ENCODE data around the gene NEMP1. TPM values are rescaled to one million over a fixed set of nuclear protein-coding genes. Genes with fewer than 3 reads are reported as not detected.
A peak's percentile ranks its signal among the peaks of the same experiment; 100 is the strongest.

NEMP1 gene
- total and polyA plus RNA-seq, 2 of the 13 experiments (the other 11 are each of a cell fraction or from before 2014, with no cell fraction given): 11.4 to 12.9 TPM

GRCh38 chr12:57127101-57127725 is 48.6 kb upstream of the NEMP1 start (continued):
- TF ChIP-seq ZNF33A (CRISPR knock-in tag; IDR thresholded peaks at IDR 0.05; ENCODE audit: borderline replicate concordance): no peak
- no peak for TF ChIP-seq ZNF251 (CRISPR knock-in tag; IDR thresholded peaks at IDR 0.05)
- TF ChIP-seq, protein P1, sequence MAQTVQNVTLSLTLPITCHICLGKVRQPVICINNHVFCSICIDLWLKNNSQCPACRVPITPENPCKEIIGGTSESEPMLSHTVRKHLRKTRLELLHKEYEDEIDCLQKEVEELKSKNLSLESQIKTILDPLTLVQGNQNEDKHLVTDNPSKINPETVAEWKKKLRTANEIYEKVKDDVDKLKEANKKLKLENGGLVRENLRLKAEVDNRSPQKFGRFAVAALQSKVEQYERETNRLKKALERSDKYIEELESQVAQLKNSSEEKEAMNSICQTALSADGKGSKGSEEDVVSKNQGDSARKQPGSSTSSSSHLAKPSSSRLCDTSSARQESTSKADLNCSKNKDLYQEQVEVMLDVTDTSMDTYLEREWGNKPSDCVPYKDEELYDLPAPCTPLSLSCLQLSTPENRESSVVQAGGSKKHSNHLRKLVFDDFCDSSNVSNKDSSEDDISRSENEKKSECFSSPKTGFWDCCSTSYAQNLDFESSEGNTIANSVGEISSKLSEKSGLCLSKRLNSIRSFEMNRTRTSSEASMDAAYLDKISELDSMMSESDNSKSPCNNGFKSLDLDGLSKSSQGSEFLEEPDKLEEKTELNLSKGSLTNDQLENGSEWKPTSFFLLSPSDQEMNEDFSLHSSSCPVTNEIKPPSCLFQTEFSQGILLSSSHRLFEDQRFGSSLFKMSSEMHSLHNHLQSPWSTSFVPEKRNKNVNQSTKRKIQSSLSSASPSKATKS (CRISPR knock-in tag; IDR thresholded peaks at IDR 0.05): no peak
- TF ChIP-seq ZNF782 (CRISPR knock-in tag; IDR thresholded peaks at IDR 0.05; ENCODE audit: borderline replicate concordance): no peak
- TF ChIP-seq, protein P2, sequence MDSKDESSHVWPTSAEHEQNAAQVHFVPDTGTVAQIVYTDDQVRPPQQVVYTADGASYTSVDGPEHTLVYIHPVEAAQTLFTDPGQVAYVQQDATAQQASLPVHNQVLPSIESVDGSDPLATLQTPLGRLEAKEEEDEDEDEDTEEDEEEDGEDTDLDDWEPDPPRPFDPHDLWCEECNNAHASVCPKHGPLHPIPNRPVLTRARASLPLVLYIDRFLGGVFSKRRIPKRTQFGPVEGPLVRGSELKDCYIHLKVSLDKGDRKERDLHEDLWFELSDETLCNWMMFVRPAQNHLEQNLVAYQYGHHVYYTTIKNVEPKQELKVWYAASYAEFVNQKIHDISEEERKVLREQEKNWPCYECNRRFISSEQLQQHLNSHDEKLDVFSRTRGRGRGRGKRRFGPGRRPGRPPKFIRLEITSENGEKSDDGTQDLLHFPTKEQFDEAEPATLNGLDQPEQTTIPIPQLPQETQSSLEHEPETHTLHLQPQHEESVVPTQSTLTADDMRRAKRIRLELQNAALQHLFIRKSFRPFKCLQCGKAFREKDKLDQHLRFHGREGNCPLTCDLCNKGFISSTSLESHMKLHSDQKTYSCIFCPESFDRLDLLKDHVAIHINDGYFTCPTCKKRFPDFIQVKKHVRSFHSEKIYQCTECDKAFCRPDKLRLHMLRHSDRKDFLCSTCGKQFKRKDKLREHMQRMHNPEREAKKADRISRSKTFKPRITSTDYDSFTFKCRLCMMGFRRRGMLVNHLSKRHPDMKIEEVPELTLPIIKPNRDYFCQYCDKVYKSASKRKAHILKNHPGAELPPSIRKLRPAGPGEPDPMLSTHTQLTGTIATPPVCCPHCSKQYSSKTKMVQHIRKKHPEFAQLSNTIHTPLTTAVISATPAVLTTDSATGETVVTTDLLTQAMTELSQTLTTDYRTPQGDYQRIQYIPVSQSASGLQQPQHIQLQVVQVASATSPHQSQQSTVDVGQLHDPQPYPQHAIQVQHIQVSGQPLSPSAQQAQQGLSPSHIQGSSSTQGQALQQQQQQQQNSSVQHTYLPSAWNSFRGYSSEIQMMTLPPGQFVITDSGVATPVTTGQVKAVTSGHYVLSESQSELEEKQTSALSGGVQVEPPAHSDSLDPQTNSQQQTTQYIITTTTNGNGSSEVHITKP (CRISPR knock-in tag; IDR thresholded peaks at IDR 0.05; ENCODE audit: low read depth): 0 out of 2 replicates have a peak, but pooled peaks have one; percentile 9
- no peak for TF ChIP-seq BRF2 (CRISPR knock-in tag; IDR thresholded peaks at IDR 0.05)
- no peak for TF ChIP-seq ZSCAN21 (CRISPR knock-in tag; IDR thresholded peaks at IDR 0.05; ENCODE audit: borderline replicate concordance)
- TF ChIP-seq SMC3 (IDR thresholded peaks at IDR 0.05; ENCODE audit: low read length): peak; percentile 48
- no peak for TF ChIP-seq HHEX (CRISPR knock-in tag; IDR thresholded peaks at IDR 0.05)
- TF ChIP-seq DZIP1 (CRISPR knock-in tag; IDR thresholded peaks at IDR 0.05): no peak
- no peak for TF ChIP-seq TMF1 (CRISPR knock-in tag; IDR thresholded peaks at IDR 0.05; ENCODE audit: low read depth)
- peak; percentile 54; the same call in 1 of the 2 replicates for TF ChIP-seq IRF2 (CRISPR knock-in tag; IDR thresholded peaks at IDR 0.05)
- TF ChIP-seq HOXD1 (CRISPR knock-in tag; IDR thresholded peaks at IDR 0.05): no peak
- no peak for TF ChIP-seq PAWR (CRISPR knock-in tag; IDR thresholded peaks at IDR 0.05; ENCODE audit: borderline replicate concordance)
- TF ChIP-seq NCOA5 (CRISPR knock-in tag; IDR thresholded peaks at IDR 0.05): no peak
- TF ChIP-seq HMG20B (CRISPR knock-in tag; conservative IDR thresholded peaks at IDR 0.05): no peak
- no peak; the same call in 1 of the 2 replicates for TF ChIP-seq HOXA5 (CRISPR knock-in tag; IDR thresholded peaks at IDR 0.05)
- TF ChIP-seq TCF12 (IDR thresholded peaks at IDR 0.05): no peak
- TF ChIP-seq TCF12 (CRISPR knock-in tag; IDR thresholded peaks at IDR 0.05): no peak
- no peak for TF ChIP-seq MED8 (CRISPR knock-in tag; IDR thresholded peaks at IDR 0.05; ENCODE audit: insufficient replicate concordance)
- TF ChIP-seq HNRNPH1 (optimal IDR thresholded peaks at IDR 0.05; ENCODE audit: low read depth, low read length): no peak

Data from HepG2 (cell line).